Stimulated activated CD8-positive, alpha-beta memory T cell treated with anti-CD3 and anti-CD28 coated beads, Interleukin-7, amount 100 ng/mL, for 4 hours (primary cell): ENCODE measurements around the gene CCR5AS.

Experiments
- DNase-seq, 2 donors: peaks; one replicate each; pipeline ENCODE4 v3.0.0-alpha.2; 2020; ENCODE audit warnings: low read depth in 2 of 2

The CCR5AS gene

GRCh38 chr3:46314517-46314916 lies 92.3 kb downstream of the CCR5AS start:
- no peak for DNase-seq
